Fibroblast of the aortic adventitia (primary cell): ENCODE measurements around the gene EXOC6. TPM values are rescaled to one million over a fixed set of nuclear protein-coding genes. Genes with fewer than 3 reads are reported as not detected.

ENCODE experiments used
- DNase-seq: peaks from one replicate; pipeline ENCODE4 v3.0.0-alpha.2; 2010; ENCODE audit warnings: low read depth
- H3K4me3 ChIP-seq: 2 replicates; pipeline ENCODE4 v1.5.1; 2011; ENCODE audit warnings: low read depth, mild to moderate bottlenecking, control low read depth, low read length, moderate library complexity
- total RNA-seq: library from RNA; depleted of rRNA; stranded (reverse); fragments of >200 nt; gene quantifications from 2 replicates; pipeline ENCODE4 v1.2.3, GENCODE V29; 2012; ENCODE audit warnings: low replicate concordance
- TF ChIP-seq, protein P1 (sequence below): IDR thresholded peaks from 2 replicates; pipeline ENCODE4 v1.5.1; 2011; ENCODE audit warnings: mild to moderate bottlenecking, low read length, control low read depth, inconsistent platforms; ENCODE audit not compliant: insufficient read depth

The EXOC6 gene
- total RNA-seq, 1 donor = 16.5 TPM

DNA sequence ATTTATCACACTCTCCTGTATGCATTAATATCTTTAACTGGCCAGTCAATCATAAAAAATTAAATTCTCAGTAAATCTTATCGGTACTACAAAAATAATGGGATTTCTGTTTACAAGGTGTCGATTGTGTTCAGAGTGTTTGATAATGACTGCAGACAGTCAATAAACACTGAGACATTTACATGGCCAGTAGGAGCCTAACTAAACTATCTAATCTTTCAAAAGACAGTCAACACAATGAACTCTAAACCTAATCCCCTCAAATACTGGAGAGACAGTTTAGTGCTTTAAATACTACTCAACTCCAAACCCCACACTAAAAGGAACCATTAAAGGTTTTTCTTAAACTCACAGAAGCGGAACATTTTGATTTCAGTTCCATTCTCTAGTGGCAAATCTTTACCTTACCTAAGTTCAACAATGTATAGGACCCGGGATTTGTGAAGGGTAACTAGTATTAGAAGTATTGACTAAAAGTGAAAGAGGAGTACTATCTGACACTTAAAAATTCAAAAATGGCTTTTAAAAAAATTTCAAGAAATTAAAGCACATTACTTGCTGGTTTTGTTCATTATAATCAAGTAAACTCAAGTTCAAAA is 37.3 kb upstream of the EXOC6 start:
- H3K4me3 ChIP-seq = no peak overlapping the region
- TF ChIP-seq, protein P1, sequence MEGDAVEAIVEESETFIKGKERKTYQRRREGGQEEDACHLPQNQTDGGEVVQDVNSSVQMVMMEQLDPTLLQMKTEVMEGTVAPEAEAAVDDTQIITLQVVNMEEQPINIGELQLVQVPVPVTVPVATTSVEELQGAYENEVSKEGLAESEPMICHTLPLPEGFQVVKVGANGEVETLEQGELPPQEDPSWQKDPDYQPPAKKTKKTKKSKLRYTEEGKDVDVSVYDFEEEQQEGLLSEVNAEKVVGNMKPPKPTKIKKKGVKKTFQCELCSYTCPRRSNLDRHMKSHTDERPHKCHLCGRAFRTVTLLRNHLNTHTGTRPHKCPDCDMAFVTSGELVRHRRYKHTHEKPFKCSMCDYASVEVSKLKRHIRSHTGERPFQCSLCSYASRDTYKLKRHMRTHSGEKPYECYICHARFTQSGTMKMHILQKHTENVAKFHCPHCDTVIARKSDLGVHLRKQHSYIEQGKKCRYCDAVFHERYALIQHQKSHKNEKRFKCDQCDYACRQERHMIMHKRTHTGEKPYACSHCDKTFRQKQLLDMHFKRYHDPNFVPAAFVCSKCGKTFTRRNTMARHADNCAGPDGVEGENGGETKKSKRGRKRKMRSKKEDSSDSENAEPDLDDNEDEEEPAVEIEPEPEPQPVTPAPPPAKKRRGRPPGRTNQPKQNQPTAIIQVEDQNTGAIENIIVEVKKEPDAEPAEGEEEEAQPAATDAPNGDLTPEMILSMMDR = no peak
- no peak for DNase-seq

DNA sequence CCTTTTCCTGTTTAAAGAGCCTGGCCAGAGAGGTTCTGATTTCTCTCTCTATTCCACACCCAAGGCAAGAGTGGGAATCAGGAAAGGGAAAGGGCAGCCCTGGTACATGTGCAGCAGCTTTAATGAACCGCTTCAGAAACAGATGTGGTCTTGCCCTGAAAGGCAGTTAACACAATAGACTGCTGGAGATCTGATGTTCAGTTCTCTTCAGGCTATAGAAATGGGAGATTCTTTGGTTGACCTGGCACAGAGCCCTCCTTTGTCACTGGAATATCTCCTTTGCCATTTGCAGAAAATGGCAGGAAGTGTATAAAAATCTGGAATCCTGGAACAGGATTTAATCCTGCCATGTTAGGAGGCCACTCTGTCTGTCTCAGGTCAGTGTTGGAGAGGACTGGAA is 36.3 kb upstream of the EXOC6 start:
- DNase-seq = no peak
- TF ChIP-seq, protein P1 = no peak
- no peak overlapping the region for H3K4me3 ChIP-seq

DNA sequence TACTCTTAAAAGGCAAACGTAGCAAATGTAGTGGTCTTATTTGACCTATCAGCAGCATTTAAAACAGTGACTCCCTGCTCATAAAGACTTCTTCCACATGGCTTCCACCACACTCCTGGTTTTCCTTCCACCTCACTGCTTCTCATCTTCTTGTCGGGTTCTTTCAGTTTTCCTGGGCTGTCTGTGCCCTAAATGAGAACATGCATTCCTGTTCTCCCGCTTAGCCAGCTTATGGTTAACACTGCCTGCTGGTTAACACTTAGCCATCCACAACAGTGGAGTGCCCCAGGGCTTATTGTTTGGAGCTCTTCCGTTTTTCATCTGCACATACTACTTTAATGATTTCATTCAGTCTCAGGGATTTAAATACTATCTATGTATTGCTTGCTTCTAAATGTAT is 34.3 kb upstream of the EXOC6 start:
- TF ChIP-seq, protein P1 = no peak
- no peak overlapping the region for H3K4me3 ChIP-seq
- DNase-seq = no peak

DNA sequence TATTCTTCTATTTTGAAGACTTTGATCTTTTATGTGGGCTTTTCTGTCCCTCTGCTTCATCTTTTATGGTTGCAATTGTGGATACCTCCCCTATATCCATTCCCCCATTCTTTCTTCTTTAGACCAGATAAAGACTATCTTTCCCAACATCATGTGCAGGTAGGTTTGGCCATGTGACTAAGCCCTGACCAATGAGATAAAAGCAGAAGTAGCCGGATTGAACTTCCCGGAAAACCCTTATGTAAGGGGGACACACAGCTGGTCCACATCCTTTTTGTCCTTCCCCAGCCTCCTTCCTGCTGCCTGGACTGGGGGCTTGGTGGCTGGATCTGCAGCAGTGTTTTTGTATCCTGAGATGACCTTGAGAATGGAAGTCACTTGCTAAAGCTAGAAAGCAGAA is 33.5 kb upstream of the EXOC6 start:
- H3K4me3 ChIP-seq = no peak overlapping the region
- no peak for DNase-seq
- TF ChIP-seq, protein P1 = no peak

DNA sequence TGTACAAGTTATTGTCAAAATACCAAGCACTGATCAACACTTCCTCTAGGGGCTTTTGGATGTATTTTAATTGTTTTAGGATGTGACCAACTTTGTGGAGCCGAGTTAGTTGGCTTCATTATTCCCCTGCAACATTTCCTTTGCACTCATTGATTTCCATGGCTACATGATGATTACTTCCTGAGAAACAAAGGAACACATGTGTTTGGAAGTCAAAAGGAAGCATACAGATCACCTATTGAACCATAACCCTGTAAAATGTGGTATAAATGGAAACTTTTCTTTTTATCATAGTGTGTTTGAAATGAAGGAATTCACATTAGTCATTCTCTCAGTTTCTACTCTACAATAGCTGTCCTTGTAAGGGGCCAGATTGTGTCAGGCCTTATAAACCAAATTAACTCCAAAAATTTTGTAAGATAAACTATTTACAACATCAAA is 32.2 kb upstream of the EXOC6 start:
- TF ChIP-seq, protein P1 = peak; percentile 17
- H3K4me3 ChIP-seq = no peak overlapping the region
- DNase-seq = peak; percentile 80

DNA sequence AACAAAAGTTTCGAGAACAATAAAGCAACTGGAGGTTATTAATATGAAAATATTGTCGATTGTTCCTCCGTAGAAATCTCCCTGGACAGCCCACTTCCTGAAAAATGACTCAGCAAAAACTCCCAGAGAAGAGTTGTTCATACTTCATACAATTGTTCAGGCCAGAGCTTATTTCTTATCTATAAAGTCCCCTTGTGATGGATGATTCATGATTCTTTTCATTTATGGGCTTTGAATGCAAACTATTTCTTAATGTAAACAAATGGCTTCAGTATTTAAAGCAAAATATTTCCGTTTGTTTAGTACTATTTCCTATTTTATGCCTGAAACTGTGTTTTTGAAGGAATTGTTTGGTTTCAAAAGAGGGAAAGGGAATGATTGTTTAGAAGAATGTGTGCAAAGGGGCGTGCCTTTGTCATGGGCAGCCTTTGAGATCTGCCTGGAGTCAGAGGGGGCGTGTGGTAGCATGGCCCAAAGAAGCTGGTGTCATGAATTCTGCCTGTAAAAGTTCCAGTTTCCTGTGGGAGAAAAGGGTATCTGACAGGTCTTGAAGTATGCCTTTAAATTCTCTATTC is 26.2 kb upstream of the EXOC6 start:
- H3K4me3 ChIP-seq = no peak overlapping the region
- DNase-seq = peak; percentile 96
- TF ChIP-seq, protein P1 = no peak

DNA sequence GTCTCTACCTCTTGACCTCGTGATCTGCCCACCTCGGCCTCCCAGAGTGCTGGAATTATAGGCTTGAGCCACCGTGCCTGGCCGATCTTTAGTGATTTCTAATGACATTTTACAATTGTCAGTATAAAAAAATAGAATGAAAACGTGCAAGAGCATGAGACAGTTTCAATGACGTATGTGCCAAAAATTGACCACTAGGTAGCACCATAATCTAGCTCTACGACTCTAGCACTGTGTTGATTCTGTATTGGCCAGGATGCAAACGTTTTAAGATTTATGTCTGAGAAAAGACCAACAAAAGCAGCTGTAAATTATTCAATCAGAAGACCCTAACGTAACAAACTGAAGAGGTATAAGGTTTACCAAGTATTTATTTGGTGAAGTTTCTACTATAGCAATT is 25.4 kb upstream of the EXOC6 start:
- TF ChIP-seq, protein P1 = no peak
- H3K4me3 ChIP-seq = no peak overlapping the region
- DNase-seq = peak; percentile 35
